WTC11 (cell line): ENCODE results near the gene FBXL13. TPM values are rescaled to one million over a fixed set of nuclear protein-coding genes. Genes with fewer than 3 reads are reported as not detected.

Source experiments
- ATAC-seq: fragments of 200-7000 bp; cut with Tn5 transposase; 2 replicates; pipeline ENCODE4 v1.10.0; 2021; ENCODE audit warnings: mild to moderate bottlenecking, moderate library complexity
- CTCF ChIA-PET: fragments of 300-600 bp; sonication (Branson Sonifier 250); formaldehyde crosslinking; loops from one replicate; lab custom pipeline; 2021; ENCODE audit warnings: antibody characterized with exemption; lab: Charles Lee
- POLR2A ChIA-PET: fragments of 350-600 bp; sonication (Branson Sonifier 250); formaldehyde crosslinking; loops from one replicate; lab custom pipeline; 2021; ENCODE audit warnings: antibody characterized with exemption; lab: Charles Lee
- DNase-seq: peaks from one replicate; pipeline ENCODE4 v3.0.0; 2021; ENCODE audit warnings: low spot score
- H3K27ac Mint-ChIP-seq: 2 replicates; pipeline ENCODE4 v1.8.0; 2021; ENCODE audit warnings: mixed read lengths
- H3K27me3 Mint-ChIP-seq: 2 replicates; pipeline ENCODE4 v1.8.0; 2021; ENCODE audit warnings: low read depth, mild to moderate bottlenecking, moderate library complexity, mixed read lengths
- H3K36me3 Mint-ChIP-seq: 2 replicates; pipeline ENCODE4 v1.8.0; 2021; ENCODE audit warnings: mixed read lengths
- H3K4me1 Mint-ChIP-seq: 2 replicates; pipeline ENCODE4 v1.8.0; 2022; ENCODE audit warnings: mixed read lengths
- H3K4me3 Mint-ChIP-seq: 2 replicates; pipeline ENCODE4 v1.8.0; 2021; ENCODE audit warnings: mild to moderate bottlenecking, moderate library complexity, mixed read lengths
- H3K9me3 Mint-ChIP-seq: 2 replicates; pipeline ENCODE4 v1.8.0; 2021; ENCODE audit warnings: mixed read lengths
- AR ChIP-seq: fragments of 250-450 bp; sonication (Bioruptor Pico); IDR thresholded peaks from 2 replicates; pipeline ENCODE4 v1.9.0; 2021; ENCODE audit warnings: mild to moderate bottlenecking
- ATF6 ChIP-seq: sonication (generic); formaldehyde crosslinking; IDR thresholded peaks from 2 replicates; pipeline ENCODE4 v1.8.1; 2023; ENCODE audit warnings: mild to moderate bottlenecking, missing genetic modification reagents
- CREB1 ChIP-seq: sonication (generic); formaldehyde crosslinking; IDR thresholded peaks from 2 replicates; pipeline ENCODE4 v1.8.0; 2023; ENCODE audit warnings: mild to moderate bottlenecking, missing genetic modification reagents
- CREM ChIP-seq: sonication (generic); formaldehyde crosslinking; IDR thresholded peaks from 2 replicates; pipeline ENCODE4 v1.8.1; 2022; ENCODE audit warnings: mild to moderate bottlenecking, missing genetic modification reagents, moderate library complexity
- ETV6 ChIP-seq: sonication (generic); formaldehyde crosslinking; IDR thresholded peaks from 2 replicates; pipeline ENCODE4 v1.8.1; 2022; ENCODE audit warnings: mild to moderate bottlenecking, missing genetic modification reagents
- FOXP1 ChIP-seq: sonication (generic); formaldehyde crosslinking; IDR thresholded peaks from 2 replicates; pipeline ENCODE4 v1.8.0; 2022; ENCODE audit warnings: missing genetic modification reagents, mild to moderate bottlenecking, moderate library complexity, borderline replicate concordance
- JAZF1 ChIP-seq: fragments of 250-450 bp; sonication (Bioruptor Pico); IDR thresholded peaks from 2 replicates; pipeline ENCODE4 v1.9.0; 2021; ENCODE audit warnings: moderate library complexity, mild to moderate bottlenecking, inconsistent platforms
- KAT7 ChIP-seq: sonication (generic); formaldehyde crosslinking; IDR thresholded peaks from 2 replicates; pipeline ENCODE4 v1.8.1; 2023; ENCODE audit warnings: missing genetic modification reagents, mild to moderate bottlenecking, borderline replicate concordance
- NFATC4 ChIP-seq: fragments of 250-450 bp; sonication (Bioruptor Pico); IDR thresholded peaks from 2 replicates; pipeline ENCODE4 v1.9.0; 2021; ENCODE audit warnings: mild to moderate bottlenecking
- PREB ChIP-seq: sonication (generic); formaldehyde crosslinking; IDR thresholded peaks from 2 replicates; pipeline ENCODE4 v1.8.1; 2022; ENCODE audit warnings: mild to moderate bottlenecking, missing genetic modification reagents, moderate library complexity, borderline replicate concordance
- PRRX2 ChIP-seq: fragments of 250-450 bp; sonication (Bioruptor Pico); IDR thresholded peaks from 2 replicates; pipeline ENCODE4 v1.8.0; 2021; ENCODE audit warnings: mild to moderate bottlenecking
- USF2 ChIP-seq: sonication (generic); formaldehyde crosslinking; IDR thresholded peaks from 2 replicates; pipeline ENCODE4 v1.8.1; 2023; ENCODE audit warnings: mild to moderate bottlenecking, missing genetic modification reagents, moderate library complexity
- ZNF219 ChIP-seq: sonication (generic); formaldehyde crosslinking; IDR thresholded peaks from 2 replicates; pipeline ENCODE4 v1.8.0; 2023; ENCODE audit warnings: missing genetic modification reagents, mild to moderate bottlenecking, borderline replicate concordance
- ZNF232 ChIP-seq: sonication (generic); formaldehyde crosslinking; IDR thresholded peaks from 2 replicates; pipeline ENCODE4 v1.8.0; 2022; ENCODE audit warnings: mild to moderate bottlenecking, missing genetic modification reagents
- total RNA-seq: library from RNA; stranded (reverse); gene quantifications from 3 replicates; pipeline ENCODE4 v1.2.3, GENCODE V29; 2021
- TF ChIP-seq, protein P1 (sequence below): fragments of 250-450 bp; sonication (Bioruptor Pico); IDR thresholded peaks from 2 replicates; pipeline ENCODE4 v1.9.0; 2021; ENCODE audit warnings: mild to moderate bottlenecking, borderline replicate concordance

Gene FBXL13
- total RNA-seq, 1 experiment from 2014 or later = 1.7 TPM

DNA sequence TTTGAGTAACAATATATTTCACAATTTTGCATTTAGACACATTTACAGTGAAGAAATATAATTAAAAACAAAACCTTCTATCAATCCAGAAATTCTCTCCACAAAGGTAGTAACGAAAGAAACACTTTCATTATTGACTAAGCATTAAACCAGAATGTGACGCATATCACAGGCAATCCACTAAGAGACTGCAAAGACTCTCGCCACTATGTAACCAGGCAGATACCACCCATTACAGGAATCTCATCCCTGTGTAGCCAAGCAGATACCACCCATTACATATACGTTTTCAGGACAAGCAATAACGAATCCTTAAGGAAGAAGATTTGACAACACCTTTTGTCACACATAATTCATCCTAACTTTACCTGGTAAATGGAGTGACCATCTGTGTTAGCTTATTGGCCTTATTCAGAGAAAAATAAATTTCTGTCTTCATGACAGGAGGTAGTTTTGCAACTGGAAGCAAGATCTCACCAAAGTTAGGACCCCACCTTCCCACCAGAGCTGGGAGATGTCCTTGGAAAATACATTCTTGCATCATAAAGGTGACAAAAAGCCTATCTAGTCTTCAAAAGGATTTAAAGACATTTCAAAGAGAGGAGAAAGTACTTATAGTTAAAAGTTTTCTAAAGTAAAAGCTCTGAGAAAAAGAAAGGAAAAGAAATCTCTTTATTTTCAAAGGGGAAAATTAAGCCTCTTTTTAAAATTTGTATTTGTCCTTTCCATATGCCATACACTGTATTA lies 131.0 kb downstream of the FBXL13 start (continued):
- TF ChIP-seq FOXP1 (CRISPR knock-in tag) = no peak
- no peak for TF ChIP-seq USF2 (CRISPR knock-in tag)
- no peak for TF ChIP-seq CREB1
- TF ChIP-seq ZNF219 (CRISPR knock-in tag) = no peak
- TF ChIP-seq JAZF1 (CRISPR knock-in tag) = no peak
- TF ChIP-seq PRRX2 (CRISPR knock-in tag) = no peak
- TF ChIP-seq ETV6 = no peak
- TF ChIP-seq PREB (CRISPR knock-in tag) = no peak

- Mint-ChIP-seq H3K27ac (peak overlapping the region; percentile 12; the same call in 1 of the 2 replicates), H3K27me3 (no peaks in the 10 kb centered on the region), H3K36me3 (no peaks in the 10 kb centered on the region), H3K4me3 (peak overlapping the region; percentile 50), H3K4me1 (peaks cover 59% of the 10 kb centered on the region), H3K9me3 (no peaks in the 10 kb centered on the region)
- ATAC-seq (no peak), DNase-seq (no peak)
- ChIA-PET CTCF (no interaction called here), POLR2A (no interaction called here)
- TF ChIP-seq PRRX2 (CRISPR knock-in tag) = no peak
These were observed 131.7 kb downstream of the FBXL13 start for GRCh38 chr7:102942868-102943267.

DNA sequence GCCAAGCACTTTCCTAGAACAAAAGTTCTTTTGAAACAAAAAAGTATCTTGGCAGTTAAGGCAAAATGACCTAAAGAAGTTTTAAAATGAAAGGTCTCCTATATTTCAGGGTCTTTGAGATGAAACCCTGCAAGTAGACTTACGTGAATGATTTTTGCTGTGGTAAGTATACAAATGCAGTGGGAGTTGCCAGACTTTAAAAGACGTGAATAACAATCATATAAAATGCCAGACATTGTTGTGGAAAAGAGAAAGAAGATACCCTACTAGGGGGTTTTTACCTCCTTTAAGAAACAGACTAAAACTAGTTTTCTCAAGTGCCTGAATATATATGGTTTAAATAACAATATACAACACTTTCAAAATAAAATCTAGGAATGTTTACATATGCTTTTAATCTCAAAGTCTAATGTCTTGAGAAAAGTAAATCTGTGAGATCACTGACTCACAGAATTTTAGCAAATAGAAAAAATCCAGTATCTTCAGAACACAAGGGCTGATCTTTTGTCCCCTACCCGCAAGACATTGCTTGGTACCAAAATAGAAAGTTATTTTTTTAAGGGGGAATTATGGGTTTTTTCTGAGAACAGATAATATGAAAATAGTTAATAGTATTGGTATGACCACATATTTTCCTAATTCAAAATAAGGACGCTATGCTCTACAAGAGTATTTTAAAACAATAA lies 132.3 kb downstream of the FBXL13 start:
- no peaks in the 10 kb centered on the region for H3K9me3 Mint-ChIP-seq
- H3K4me3 Mint-ChIP-seq = peak overlapping the region; percentile 50
- peaks cover 63% of the 10 kb centered on the region for H3K4me1 Mint-ChIP-seq
- CTCF ChIA-PET = no interaction called here
- ATAC-seq (no peak), DNase-seq (no peak)
- TF ChIP-seq KAT7 (CRISPR knock-in tag) (no peak), ATF6 (CRISPR knock-in tag) (no peak), JAZF1 (CRISPR knock-in tag) (no peak), NFATC4 (CRISPR knock-in tag) (no peak), ZNF232 (no peak), AR (CRISPR knock-in tag) (no peak), CREM (CRISPR knock-in tag) (no peak)
- TF ChIP-seq, protein P1, sequence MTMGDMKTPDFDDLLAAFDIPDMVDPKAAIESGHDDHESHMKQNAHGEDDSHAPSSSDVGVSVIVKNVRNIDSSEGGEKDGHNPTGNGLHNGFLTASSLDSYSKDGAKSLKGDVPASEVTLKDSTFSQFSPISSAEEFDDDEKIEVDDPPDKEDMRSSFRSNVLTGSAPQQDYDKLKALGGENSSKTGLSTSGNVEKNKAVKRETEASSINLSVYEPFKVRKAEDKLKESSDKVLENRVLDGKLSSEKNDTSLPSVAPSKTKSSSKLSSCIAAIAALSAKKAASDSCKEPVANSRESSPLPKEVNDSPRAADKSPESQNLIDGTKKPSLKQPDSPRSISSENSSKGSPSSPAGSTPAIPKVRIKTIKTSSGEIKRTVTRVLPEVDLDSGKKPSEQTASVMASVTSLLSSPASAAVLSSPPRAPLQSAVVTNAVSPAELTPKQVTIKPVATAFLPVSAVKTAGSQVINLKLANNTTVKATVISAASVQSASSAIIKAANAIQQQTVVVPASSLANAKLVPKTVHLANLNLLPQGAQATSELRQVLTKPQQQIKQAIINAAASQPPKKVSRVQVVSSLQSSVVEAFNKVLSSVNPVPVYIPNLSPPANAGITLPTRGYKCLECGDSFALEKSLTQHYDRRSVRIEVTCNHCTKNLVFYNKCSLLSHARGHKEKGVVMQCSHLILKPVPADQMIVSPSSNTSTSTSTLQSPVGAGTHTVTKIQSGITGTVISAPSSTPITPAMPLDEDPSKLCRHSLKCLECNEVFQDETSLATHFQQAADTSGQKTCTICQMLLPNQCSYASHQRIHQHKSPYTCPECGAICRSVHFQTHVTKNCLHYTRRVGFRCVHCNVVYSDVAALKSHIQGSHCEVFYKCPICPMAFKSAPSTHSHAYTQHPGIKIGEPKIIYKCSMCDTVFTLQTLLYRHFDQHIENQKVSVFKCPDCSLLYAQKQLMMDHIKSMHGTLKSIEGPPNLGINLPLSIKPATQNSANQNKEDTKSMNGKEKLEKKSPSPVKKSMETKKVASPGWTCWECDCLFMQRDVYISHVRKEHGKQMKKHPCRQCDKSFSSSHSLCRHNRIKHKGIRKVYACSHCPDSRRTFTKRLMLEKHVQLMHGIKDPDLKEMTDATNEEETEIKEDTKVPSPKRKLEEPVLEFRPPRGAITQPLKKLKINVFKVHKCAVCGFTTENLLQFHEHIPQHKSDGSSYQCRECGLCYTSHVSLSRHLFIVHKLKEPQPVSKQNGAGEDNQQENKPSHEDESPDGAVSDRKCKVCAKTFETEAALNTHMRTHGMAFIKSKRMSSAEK (CRISPR knock-in tag) = no peak
- peak overlapping the region; percentile 96 for H3K27ac Mint-ChIP-seq
- POLR2A ChIA-PET = no interaction called here
- H3K36me3 Mint-ChIP-seq = no peaks in the 10 kb centered on the region
- no peaks in the 10 kb centered on the region for H3K27me3 Mint-ChIP-seq
